GM12892 (cell line): ENCODE results near the gene ZNF770.

Experiments
- POLR2A ChIP-seq: IDR thresholded peaks from 2 replicates; pipeline ENCODE4 v1.6.1; 2011; ENCODE audit warnings: low read depth, low read length, control low read depth
- POLR2AphosphoS5 ChIP-seq: IDR thresholded peaks from 2 replicates; pipeline ENCODE4 v1.6.1; 2011; ENCODE audit warnings: low read depth, low read length, control low read depth
- TAF1 ChIP-seq: IDR thresholded peaks from 2 replicates; pipeline ENCODE4 v1.6.1; 2011; ENCODE audit warnings: low read depth, mild to moderate bottlenecking, control low read depth, low read length, borderline replicate concordance

- TF ChIP-seq POLR2A = no peak
- no peak for TF ChIP-seq TAF1
- no peak for TF ChIP-seq POLR2AphosphoS5
Observed at GRCh38 chr15:34951993-34952392, 36.1 kb downstream of the ZNF770 start.
